HepG2 (cell line): ENCODE measurements around the gene ADAMTSL4. TPM values are rescaled to one million over a fixed set of nuclear protein-coding genes. Genes with fewer than 3 reads are reported as not detected.

Experiments
- AGO2 ChIP-seq: fragments of 200-400 bp; formaldehyde crosslinking; optimal IDR thresholded peaks from 2 replicates; pipeline ENCODE3; 2017; ENCODE audit warnings: mild to moderate bottlenecking, low read depth, low read length, moderate library complexity
- CHD4 ChIP-seq: fragments of 200-600 bp; sonication (generic); IDR thresholded peaks from 2 replicates; pipeline ENCODE4 v1.7.0; 2017; ENCODE audit warnings: mild to moderate bottlenecking, low read length, borderline replicate concordance
- MATR3 ChIP-seq: sonication (generic); formaldehyde crosslinking; IDR thresholded peaks from 2 replicates; pipeline ENCODE4 v1.4.0; 2020; ENCODE audit warnings: missing genetic modification reagents
- MTA1 ChIP-seq: sonication (generic); formaldehyde crosslinking; IDR thresholded peaks from 2 replicates; pipeline ENCODE4 v1.4.0; 2020; ENCODE audit warnings: missing genetic modification reagents, mild to moderate bottlenecking, borderline replicate concordance
- NFKB2 ChIP-seq: sonication (generic); formaldehyde crosslinking; IDR thresholded peaks from 2 replicates; pipeline ENCODE4 v1.4.0; 2020; ENCODE audit warnings: missing genetic modification reagents, borderline replicate concordance
- NR2F6 ChIP-seq, 2 experiments: IDR thresholded peaks; 2 replicates each; pipeline ENCODE4 v1.6.1; 2016; ENCODE audit warnings: antibody characterized with exemption in 1 of 2, mild to moderate bottlenecking in 1 of 2
- SMAD1 ChIP-seq: sonication (generic); formaldehyde crosslinking; IDR thresholded peaks from 2 replicates; pipeline ENCODE4 v1.4.0; 2020; ENCODE audit warnings: missing genetic modification reagents, low read depth, mild to moderate bottlenecking, borderline replicate concordance
- SMC3 ChIP-seq: IDR thresholded peaks from 2 replicates; pipeline ENCODE4 v1.6.1; 2011; ENCODE audit warnings: low read length, improper control_type of control experiment
- TEAD3 ChIP-seq: optimal IDR thresholded peaks from 2 replicates; pipeline ENCODE3; 2016; ENCODE audit warnings: borderline replicate concordance
- TRIM24 ChIP-seq: sonication (generic); formaldehyde crosslinking; IDR thresholded peaks from 2 replicates; pipeline ENCODE4 v1.8.0; 2022; ENCODE audit warnings: mild to moderate bottlenecking, missing genetic modification reagents
- ZBTB20 ChIP-seq: sonication (generic); formaldehyde crosslinking; IDR thresholded peaks from 2 replicates; pipeline ENCODE4 v1.8.1; 2023; ENCODE audit warnings: missing genetic modification reagents, low read depth, mild to moderate bottlenecking, borderline replicate concordance
- ZNF205 ChIP-seq: IDR thresholded peaks from 2 replicates; pipeline ENCODE4 v1.6.1; 2018; ENCODE audit warnings: missing biosample characterization, missing genetic modification reagents
- ZNF510 ChIP-seq: sonication (generic); formaldehyde crosslinking; IDR thresholded peaks from 2 replicates; pipeline ENCODE4 v1.4.0; 2020; ENCODE audit warnings: low read depth, mild to moderate bottlenecking, missing genetic modification reagents
- ZNF543 ChIP-seq: sonication (generic); formaldehyde crosslinking; IDR thresholded peaks from 2 replicates; pipeline ENCODE4 v1.4.0; 2020; ENCODE audit warnings: mild to moderate bottlenecking, missing genetic modification reagents
- ZNF652 ChIP-seq: IDR thresholded peaks from 2 replicates; pipeline ENCODE4 v1.6.1; 2016; ENCODE audit warnings: low read depth, borderline replicate concordance
- ZNF788 ChIP-seq: sonication (generic); formaldehyde crosslinking; IDR thresholded peaks from 2 replicates; pipeline ENCODE4 v1.5.0; 2020; ENCODE audit warnings: mild to moderate bottlenecking, missing genetic modification reagents, borderline replicate concordance
- ZNF841 ChIP-seq: sonication (generic); formaldehyde crosslinking; IDR thresholded peaks from 2 replicates; pipeline ENCODE4 v1.8.1; 2023; ENCODE audit warnings: missing genetic modification reagents, borderline replicate concordance
- ZNF891 ChIP-seq: sonication (generic); formaldehyde crosslinking; IDR thresholded peaks from 2 replicates; pipeline ENCODE4 v1.5.0; 2020; ENCODE audit warnings: mild to moderate bottlenecking, missing genetic modification reagents
- polyA plus RNA-seq, 8 experiments: library from polyadenylated mRNA; depleted of rRNA in 3 of 8; stranded (reverse) in 7 of 8; unstranded in 1 of 8; fragments of >200 nt; fragmentation: Illumina TruSeq in 4 of 8; extraction: Trizol in 4 of 8; gene quantifications; 2 replicates each; pipeline versions ENCODE4 v1.2.1 to v1.2.3, GENCODE V29; 2011 to 2016; ENCODE audit warnings: low read depth in 4 of 8, missing spikeins in 1 of 8, mixed read lengths in 1 of 8; ENCODE audit not compliant: insufficient read depth in 1 of 8
- total RNA-seq, 5 experiments: library from RNA; depleted of rRNA; stranded (reverse); fragments of >200 nt; fragmentation: Illumina TruSeq; extraction: Trizol; gene quantifications; 2 replicates each; pipeline ENCODE4 v1.2.3, GENCODE V29; 2016; ENCODE audit warnings: low read depth in 1 of 5
- TF ChIP-seq, protein P1 (sequence below): IDR thresholded peaks from 2 replicates; pipeline ENCODE4 v1.6.1; 2016; ENCODE audit warnings: missing compliant biosample characterization, missing genetic modification reagents, borderline replicate concordance

Gene ADAMTSL4
- total and polyA plus RNA-seq, 2 of the 13 experiments (the other 11 are each of a cell fraction or from before 2014, with no cell fraction given): 3.9 to 16.4 TPM

DNA sequence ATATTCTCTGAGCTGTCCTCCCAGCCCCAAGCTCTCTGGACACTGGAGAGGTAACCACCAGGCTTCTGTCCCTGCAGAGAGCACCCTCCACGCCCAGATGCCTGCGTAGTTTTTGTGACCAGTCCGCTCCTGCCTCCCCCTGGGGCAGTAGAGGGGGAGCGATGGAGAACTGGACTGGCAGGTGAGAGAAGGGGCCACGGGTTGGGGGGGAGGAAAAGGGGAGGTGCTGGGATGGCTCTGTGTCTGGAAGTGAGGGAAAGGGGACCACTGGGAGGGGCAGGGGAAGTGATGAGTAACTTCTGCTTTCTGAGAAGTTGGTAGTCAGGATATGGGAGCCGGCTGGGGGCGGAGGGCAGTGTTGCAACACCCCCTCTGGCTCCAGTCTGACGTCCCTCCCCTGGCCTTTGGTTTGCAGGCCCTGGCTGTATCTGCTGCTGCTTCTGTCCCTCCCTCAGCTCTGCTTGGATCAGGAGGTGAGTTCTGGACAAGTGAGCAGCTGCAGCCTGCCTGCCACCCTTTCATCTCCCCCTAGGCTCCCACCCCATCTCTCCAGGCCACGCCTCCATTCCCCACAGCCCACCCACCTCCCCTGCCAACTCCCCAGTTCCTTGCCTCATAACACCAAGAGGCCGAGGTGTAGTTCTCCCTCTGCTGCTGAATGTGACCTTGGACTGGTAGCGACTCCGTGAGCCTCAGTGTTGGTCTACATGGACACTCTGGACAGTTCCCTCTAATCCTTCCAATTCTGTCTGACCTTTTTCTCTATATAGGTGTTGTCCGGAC is 3.1 kb downstream of the ADAMTSL4 start (continued):
- TF ChIP-seq, protein P1, sequence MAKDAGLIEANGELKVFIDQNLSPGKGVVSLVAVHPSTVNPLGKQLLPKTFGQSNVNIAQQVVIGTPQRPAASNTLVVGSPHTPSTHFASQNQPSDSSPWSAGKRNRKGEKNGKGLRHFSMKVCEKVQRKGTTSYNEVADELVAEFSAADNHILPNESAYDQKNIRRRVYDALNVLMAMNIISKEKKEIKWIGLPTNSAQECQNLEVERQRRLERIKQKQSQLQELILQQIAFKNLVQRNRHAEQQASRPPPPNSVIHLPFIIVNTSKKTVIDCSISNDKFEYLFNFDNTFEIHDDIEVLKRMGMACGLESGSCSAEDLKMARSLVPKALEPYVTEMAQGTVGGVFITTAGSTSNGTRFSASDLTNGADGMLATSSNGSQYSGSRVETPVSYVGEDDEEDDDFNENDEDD (CRISPR knock-in tag): no peak
- TF ChIP-seq NFKB2 (CRISPR knock-in tag): peak; percentile 47; the same call in 1 of the 2 replicates
- no peak for TF ChIP-seq CHD4
- TF ChIP-seq ZBTB20 (CRISPR knock-in tag): 0 out of 2 replicates have a peak, but pooled peaks have one; percentile 17
- no peak for TF ChIP-seq TRIM24 (CRISPR knock-in tag)
- no peak for TF ChIP-seq MATR3 (CRISPR knock-in tag)
- no peak; the same call in 1 of the 2 replicates for TF ChIP-seq SMC3
- TF ChIP-seq ZNF891 (CRISPR knock-in tag): no peak
- no peak for TF ChIP-seq ZNF510
- TF ChIP-seq MTA1 (CRISPR knock-in tag): 0 out of 2 replicates have a peak, but pooled peaks have one; percentile 32
- peak; percentile 8 for TF ChIP-seq AGO2
- TF ChIP-seq ZNF788 (CRISPR knock-in tag): peak; percentile 35; the same call in 1 of the 2 replicates
- no peak for TF ChIP-seq TEAD3 (CRISPR knock-in tag)
- TF ChIP-seq ZNF543 (CRISPR knock-in tag): 0 out of 2 replicates have a peak, but pooled peaks have one; percentile 51
- no peak for TF ChIP-seq NR2F6 (IDR thresholded peaks at IDR 0.05)
- TF ChIP-seq NR2F6 (CRISPR knock-in tag; IDR thresholded peaks at IDR 0.05): peak; percentile 55
- TF ChIP-seq ZNF205 (CRISPR knock-in tag): peak; percentile 48; the same call in 1 of the 2 replicates
- TF ChIP-seq ZNF652 (CRISPR knock-in tag): peak; percentile 29; the same call in 1 of the 2 replicates
- TF ChIP-seq ZNF841 (CRISPR knock-in tag): no peak
- no peak for TF ChIP-seq SMAD1 (CRISPR knock-in tag)
